HCT116 (cell line): ENCODE results near the gene PM20D2. TPM values are rescaled to one million over a fixed set of nuclear protein-coding genes. Genes with fewer than 3 reads are reported as not detected.
"Not testable (repeated sequence)": the region's sequence is repeated elsewhere in the genome, so short reads cannot be mapped to it uniquely, and the experiment has no call there.

Source experiments
- ATAC-seq: fragments of 200-7000 bp; cut with Tn5 transposase; 2 replicates; pipeline ENCODE4 v1.9.1; 2020; ENCODE audit warnings: mild to moderate bottlenecking, moderate library complexity
- BruUV-seq: library from RNA; stranded (reverse); fragments of 400-500 nt; replicated peaks from 2 replicates; lab custom pipeline; 2021; lab: Mats Ljungman, UMichigan
- CTCF ChIA-PET: fragments of 300-600 bp; sonication (Branson Sonifier 250); formaldehyde crosslinking; loops from one replicate; lab custom pipeline; 2021; ENCODE audit warnings: antibody characterized with exemption; lab: Charles Lee
- POLR2A ChIA-PET: fragments of 300-600, 350-600 bp; sonication (Branson Sonifier 250); formaldehyde crosslinking; loops from one replicate; lab custom pipeline; 2021; ENCODE audit warnings: antibody characterized with exemption; lab: Charles Lee
- RAD21 ChIA-PET, 2 experiments: fragments of 300-600 bp; sonication (Branson Sonifier 250); formaldehyde crosslinking; loops; one replicate each; lab custom pipeline; 2023; ENCODE audit warnings: low total read pairs in 2 of 2; ENCODE audit not compliant: uncharacterized antibody in 2 of 2, unreplicated experiment in 2 of 2, low non-redundant PET in 1 of 2; lab: Charles Lee
- DNase-seq: peaks from one replicate; pipeline ENCODE4 v3.0.0-alpha.2; 2010; ENCODE audit warnings: low read depth, low spot score
- H2AFZ ChIP-seq: fragments of 200-600 bp; shearing (Covaris generic), sonication (generic); 2 replicates; pipeline ENCODE4 v1.6.1; 2017; ENCODE audit warnings: low read depth, mixed run types, mixed read lengths, antibody characterized with exemption, low read length; ENCODE audit not compliant: poor library complexity, severe bottlenecking
- H3K27ac ChIP-seq: 2 replicates; pipeline ENCODE4 v1.5.1; 2012; ENCODE audit warnings: low read depth, low read length
- H3K27me3 ChIP-seq: fragments of 200-600 bp; sonication (generic); 2 replicates; pipeline ENCODE4 v1.6.1; 2016; ENCODE audit warnings: mixed run types, low read length, mixed read lengths; ENCODE audit not compliant: insufficient read depth
- H3K36me3 ChIP-seq, 2 experiments: fragments of 200-500 bp in 1 of 2; fragments of 200-600 bp in 1 of 2; sonication (Bioruptor generic) in 1 of 2; sonication (generic) in 1 of 2; 2 replicates each; pipeline versions ENCODE4 v1.5.1 to v1.6.1; 2014 to 2016; ENCODE audit warnings: low read length in 2 of 2, inconsistent platforms in 1 of 2, mixed read lengths in 1 of 2, mixed run types in 1 of 2; ENCODE audit not compliant: insufficient read depth in 2 of 2, control insufficient read depth in 1 of 2
- H3K4me1 ChIP-seq, 2 experiments: fragments of 200-600 bp in 1 of 2; sonication (generic) in 1 of 2; 2 replicates each; pipeline versions ENCODE4 v1.5.1 to v1.6.1; 2012 to 2017; ENCODE audit warnings: low read length in 2 of 2, inconsistent platforms in 1 of 2, mild to moderate bottlenecking in 1 of 2, mixed read lengths in 1 of 2, mixed run types in 1 of 2, moderate library complexity in 1 of 2; ENCODE audit not compliant: insufficient read depth in 2 of 2, control insufficient read depth in 1 of 2
- H3K4me2 ChIP-seq: fragments of 200-600 bp; sonication (generic); 2 replicates; pipeline ENCODE4 v1.6.1; 2017; ENCODE audit warnings: mixed run types, low read length, mixed read lengths
- H3K4me3 ChIP-seq, 2 experiments: fragments of 200-600 bp in 1 of 2; sonication (generic) in 1 of 2; replicated peaks in 1 of 2; 2 replicates each; pipeline ENCODE4 v1.5.1; 2011 to 2016; ENCODE audit warnings: low read length in 2 of 2, control low read depth in 1 of 2, low read depth in 1 of 2, mild to moderate bottlenecking in 1 of 2, mixed read lengths in 1 of 2, mixed run types in 1 of 2
- H3K79me2 ChIP-seq: fragments of 200-600 bp; sonication (generic); 2 replicates; pipeline ENCODE4 v1.6.1; 2017; ENCODE audit warnings: mild to moderate bottlenecking, mixed run types, low read length, moderate library complexity, mixed read lengths; ENCODE audit not compliant: insufficient read depth
- H3K9ac ChIP-seq: fragments of 200-600 bp; sonication (generic); 2 replicates; pipeline ENCODE4 v1.6.1; 2016; ENCODE audit warnings: low read length, mixed read lengths
- H3K9me2 ChIP-seq: fragments of 200-600 bp; sonication (generic), shearing (Covaris generic); 2 replicates; pipeline ENCODE4 v1.6.1; 2017; ENCODE audit warnings: mixed run types, mild to moderate bottlenecking, moderate library complexity; ENCODE audit not compliant: insufficient read depth
- H3K9me3 ChIP-seq, 2 experiments: fragments of 200-500 bp in 1 of 2; fragments of 200-600 bp in 1 of 2; sonication (Bioruptor generic) in 1 of 2; sonication (generic) in 1 of 2; 2 replicates each; pipeline ENCODE4 v1.6.1; 2014 to 2017; ENCODE audit warnings: low read length in 2 of 2, mixed read lengths in 2 of 2, inconsistent platforms in 1 of 2, low read depth in 1 of 2, mild to moderate bottlenecking in 1 of 2, mixed run types in 1 of 2, moderate library complexity in 1 of 2; ENCODE audit not compliant: control insufficient read depth in 1 of 2, insufficient read depth in 1 of 2
- H4K20me1 ChIP-seq: fragments of 200-600 bp; sonication (generic), shearing (Covaris generic); 2 replicates; pipeline ENCODE4 v1.6.1; 2017; ENCODE audit warnings: mixed run types, mild to moderate bottlenecking, moderate library complexity; ENCODE audit not compliant: insufficient read depth
- EZH2 ChIP-seq: fragments of 200-600 bp; sonication (generic); IDR thresholded peaks from 2 replicates; pipeline ENCODE4 v1.6.1; 2017; ENCODE audit warnings: antibody characterized with exemption, mixed run types
- RAD21 ChIP-seq: IDR thresholded peaks from 2 replicates; pipeline ENCODE4 v1.6.1; 2012; ENCODE audit warnings: low read depth, mild to moderate bottlenecking
- TCF7L2 ChIP-seq: IDR thresholded peaks from 2 replicates; pipeline ENCODE4 v1.7.0; 2011; ENCODE audit warnings: borderline replicate concordance, inconsistent platforms; ENCODE audit not compliant: insufficient read depth, insufficient read length; ENCODE audit errors: extremely low read depth
- YY1 ChIP-seq: IDR thresholded peaks from 2 replicates; pipeline ENCODE4 v1.6.1; 2011; ENCODE audit warnings: low read length, low read depth, moderate library complexity, mild to moderate bottlenecking; ENCODE audit not compliant: insufficient replicate concordance; ENCODE audit errors: extremely low read depth
- ZNF274 ChIP-seq: fragments of 200-500 bp; sonication (Bioruptor generic); IDR thresholded peaks from 2 replicates; pipeline ENCODE4 v1.6.1; 2014; ENCODE audit warnings: mild to moderate bottlenecking, low read depth, low read length, inconsistent platforms
- intact Hi-C: fragments of 100-400 bp; cut with micrococcal nuclease; formaldehyde crosslinking; loops from 2 replicates; pipeline ENCODE4 v1.10.0; 2022
- total RNA-seq: library from RNA; stranded (reverse); gene quantifications from one replicate; pipeline ENCODE4 v1.2.1, GENCODE V29; 2021; ENCODE audit not compliant: unreplicated experiment
- TF ChIP-seq, protein P1 (sequence below), 3 experiments: fragments of 200-600 bp in 1 of 3; sonication (generic) in 1 of 3; IDR thresholded peaks in 2 of 3; conservative IDR thresholded peaks in 1 of 3; 2 replicates each; pipeline ENCODE4 v1.5.1; 2012 to 2017; ENCODE audit warnings: low read depth in 2 of 3, low read length in 2 of 3, antibody characterized with exemption in 1 of 3, borderline replicate concordance in 1 of 3, control low read depth in 1 of 3, mild to moderate bottlenecking in 1 of 3, mixed read lengths in 1 of 3, mixed run types in 1 of 3, moderate library complexity in 1 of 3; ENCODE audit not compliant: insufficient read depth in 1 of 3
- TF ChIP-seq, protein P2 (sequence below): IDR thresholded peaks from 2 replicates; pipeline ENCODE4 v1.6.1; 2012

The PM20D2 gene
- total RNA-seq, 1 experiment from 2014 or later, result 29.2 TPM

DNA sequence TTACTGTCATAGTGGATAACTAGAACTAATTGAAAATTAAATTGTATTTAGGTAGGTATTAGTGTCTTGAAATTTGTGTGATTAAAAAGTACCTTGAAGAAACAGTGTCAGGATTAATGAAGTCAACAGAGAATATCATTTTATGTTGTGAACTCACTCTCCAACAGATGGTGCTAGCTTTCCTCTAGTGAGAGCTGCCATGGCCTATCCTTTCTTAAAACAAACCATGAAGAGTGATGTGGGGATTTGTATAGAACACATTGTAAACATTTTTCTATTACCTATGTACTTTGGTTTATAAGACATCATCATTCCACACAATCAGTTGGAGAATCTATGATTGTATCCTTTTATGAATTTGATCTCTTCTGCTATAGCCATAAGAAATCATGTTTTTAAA is 23.2 kb upstream of the PM20D2 start:
- Histone ChIP-seq H3K4me1 (peaks cover 0 to 8% of the 10 kb centered on the region in 2 experiments; a peak in 2 of 4 replicates), H3K4me2 (no peak overlapping the region), H3K9me2 (no peaks in the 10 kb centered on the region), H4K20me1 (no peaks in the 10 kb centered on the region), H3K27me3 (no peaks in the 10 kb centered on the region), H3K4me3 (no peak overlapping the region), H3K27ac (no peak overlapping the region), H3K36me3 (no peaks in the 10 kb centered on the region), H3K79me2 (no peaks in the 10 kb centered on the region)
- intact Hi-C loops, result loop anchor here (1.0 to 10.0 kb wide), 3 partner anchors 120 to 492 kb away; no protein-coding TSS in a partner anchor
- ATAC-seq, result peak; percentile 90
- peak; percentile 21 for DNase-seq
- no TSS peak for BruUV-seq
- POLR2A ChIA-PET, result interaction anchor here (0.5 kb wide), 1 partner anchor 42 kb away, joined by 3 read pairs; the partner anchor contains the start of gene PNRC1
- TF ChIP-seq YY1 (no peak), RAD21 (peak; percentile 82), ZNF274 (no peak), EZH2 (no peak), TCF7L2 (no peak)
- TF ChIP-seq, protein P1, sequence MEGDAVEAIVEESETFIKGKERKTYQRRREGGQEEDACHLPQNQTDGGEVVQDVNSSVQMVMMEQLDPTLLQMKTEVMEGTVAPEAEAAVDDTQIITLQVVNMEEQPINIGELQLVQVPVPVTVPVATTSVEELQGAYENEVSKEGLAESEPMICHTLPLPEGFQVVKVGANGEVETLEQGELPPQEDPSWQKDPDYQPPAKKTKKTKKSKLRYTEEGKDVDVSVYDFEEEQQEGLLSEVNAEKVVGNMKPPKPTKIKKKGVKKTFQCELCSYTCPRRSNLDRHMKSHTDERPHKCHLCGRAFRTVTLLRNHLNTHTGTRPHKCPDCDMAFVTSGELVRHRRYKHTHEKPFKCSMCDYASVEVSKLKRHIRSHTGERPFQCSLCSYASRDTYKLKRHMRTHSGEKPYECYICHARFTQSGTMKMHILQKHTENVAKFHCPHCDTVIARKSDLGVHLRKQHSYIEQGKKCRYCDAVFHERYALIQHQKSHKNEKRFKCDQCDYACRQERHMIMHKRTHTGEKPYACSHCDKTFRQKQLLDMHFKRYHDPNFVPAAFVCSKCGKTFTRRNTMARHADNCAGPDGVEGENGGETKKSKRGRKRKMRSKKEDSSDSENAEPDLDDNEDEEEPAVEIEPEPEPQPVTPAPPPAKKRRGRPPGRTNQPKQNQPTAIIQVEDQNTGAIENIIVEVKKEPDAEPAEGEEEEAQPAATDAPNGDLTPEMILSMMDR (IDR thresholded peaks at IDR 0.05 in 2 of 3, conservative IDR thresholded peaks at IDR 0.05 in 1 of 3; ENCODE audit: borderline replicate concordance in 1 of 3, insufficient read depth in 1 of 3, low read depth in 2 of 3, low read length in 2 of 3), result peak; percentile 38 to 61 (median 55); a peak in 4 of 6 replicates
- TF ChIP-seq, protein P2, sequence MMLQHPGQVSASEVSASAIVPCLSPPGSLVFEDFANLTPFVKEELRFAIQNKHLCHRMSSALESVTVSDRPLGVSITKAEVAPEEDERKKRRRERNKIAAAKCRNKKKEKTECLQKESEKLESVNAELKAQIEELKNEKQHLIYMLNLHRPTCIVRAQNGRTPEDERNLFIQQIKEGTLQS, result no peak
- TF ChIP-seq, all 23 proteins: peak for 2
- CTCF ChIA-PET, result interaction anchor here (0.9 to 2.1 kb wide), 8 partner anchors 15 to 250 kb away, joined by 3 to 19 read pairs (median 4); partner anchors contain the start of gene PM20D2
- Histone ChIP-seq H2AFZ (peak overlapping the region; percentile 8), H3K9ac (no peak overlapping the region), H3K9me3 (no peaks in the 10 kb centered on the region)
- RAD21 ChIA-PET, result no interaction called here

DNA sequence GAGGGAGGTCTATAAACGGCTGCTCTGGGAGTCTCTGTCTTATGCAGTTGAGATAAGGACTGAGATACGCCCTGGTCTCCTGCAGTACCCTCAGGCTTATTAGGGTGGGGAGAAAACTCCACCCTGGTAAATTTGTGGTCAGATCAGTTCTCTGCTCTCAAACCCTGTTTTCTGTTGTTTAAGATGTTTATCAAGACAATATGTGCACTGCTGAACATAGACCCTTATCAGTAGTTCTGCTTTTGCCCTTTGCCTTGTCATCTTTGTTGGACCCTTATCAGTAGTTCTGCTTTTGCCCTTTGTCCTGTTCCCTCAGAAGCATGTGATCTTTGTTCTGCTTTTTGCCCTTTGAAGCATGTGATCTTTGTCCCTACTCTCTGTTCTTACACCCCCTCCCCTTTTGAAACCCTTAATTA is 17.6 kb upstream of the PM20D2 start:
- H3K9me2 ChIP-seq, H3K27ac ChIP-seq, RAD21 ChIA-PET, H2AFZ ChIP-seq, ATAC-seq, H3K9ac ChIP-seq, H3K27me3 ChIP-seq, DNase-seq, H3K36me3 ChIP-seq, H3K9me3 ChIP-seq, POLR2A ChIA-PET, H4K20me1 ChIP-seq, H3K79me2 ChIP-seq, H3K4me2 ChIP-seq, H3K4me1 ChIP-seq, H3K4me3 ChIP-seq, CTCF ChIA-PET, BruUV-seq: not testable (repeated sequence)
- intact Hi-C loops, result loop anchor here (10.0 kb wide), 1 partner anchor 487 kb away; no protein-coding TSS in a partner anchor
